NB4 (cell line): Measurements from ENCODE around the gene IL32.

Experiments
- DNase-seq: peaks from one replicate; pipeline ENCODE4 v3.0.0; 2010; ENCODE audit warnings: low read depth
- H3K4me3 ChIP-seq: one replicate; pipeline ENCODE4 v1.5.1; 2011; ENCODE audit warnings: mild to moderate bottlenecking, low read depth, low read length, moderate library complexity
- CTCF ChIP-seq: IDR thresholded peaks from one replicate; pipeline ENCODE4 v1.5.1; 2012; ENCODE audit warnings: low read depth, low read length
- MAX ChIP-seq: IDR thresholded peaks from 2 replicates; pipeline ENCODE4 v1.6.1; 2011; ENCODE audit warnings: low read depth, low read length
- MYC ChIP-seq: IDR thresholded peaks from 2 replicates; pipeline ENCODE4 v1.6.1; 2011; ENCODE audit warnings: low read depth, low read length
- POLR2A ChIP-seq: IDR thresholded peaks from 2 replicates; pipeline ENCODE4 v1.6.1; 2011; ENCODE audit warnings: mild to moderate bottlenecking; ENCODE audit not compliant: insufficient read length; ENCODE audit errors: extremely low read depth

Gene IL32

DNA sequence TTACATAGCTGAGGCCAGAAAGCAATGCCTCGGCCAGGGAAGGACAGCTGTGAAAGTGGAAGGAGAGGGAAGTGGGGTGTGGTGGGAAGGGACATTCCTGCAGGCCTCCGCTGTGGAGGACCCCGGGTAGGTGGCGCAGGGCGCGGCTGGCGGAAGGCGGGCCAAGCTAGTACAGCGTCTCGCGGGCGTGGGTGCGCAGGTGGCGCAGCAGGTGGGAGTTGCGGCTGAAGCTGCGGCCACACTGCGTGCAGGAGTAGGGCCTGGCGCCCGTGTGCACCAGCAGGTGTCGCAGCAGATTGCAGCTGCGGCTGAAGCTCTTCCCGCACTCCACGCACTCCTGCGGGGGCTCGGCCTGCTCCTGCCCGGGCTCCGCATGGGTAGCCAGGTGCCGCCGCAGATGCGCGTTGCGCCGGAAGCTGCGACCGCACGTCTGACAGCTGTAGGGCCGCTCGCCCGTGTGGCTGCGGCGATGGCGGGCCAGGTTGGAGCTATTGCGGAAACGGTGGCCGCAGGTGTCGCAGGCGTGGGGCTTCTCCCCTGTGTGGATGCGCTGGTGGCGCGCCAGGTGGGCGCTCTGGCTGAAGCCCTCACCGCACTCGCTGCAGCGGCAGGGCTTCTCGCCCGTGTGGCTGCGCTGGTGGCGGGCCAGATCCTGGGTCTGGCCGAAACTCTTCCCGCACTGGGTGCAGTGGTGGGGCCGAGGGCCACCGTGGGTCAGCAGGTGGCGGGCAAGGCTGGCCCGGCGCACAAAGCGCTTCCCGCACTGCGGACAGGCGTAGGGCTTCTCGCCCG lies 23.7 kb downstream of the IL32 start:
- TF ChIP-seq MAX (no peak), CTCF (no peak), POLR2A (no peak), MYC (no peak)
- H3K4me3 ChIP-seq: no peak overlapping the region
- no peak for DNase-seq

DNA sequence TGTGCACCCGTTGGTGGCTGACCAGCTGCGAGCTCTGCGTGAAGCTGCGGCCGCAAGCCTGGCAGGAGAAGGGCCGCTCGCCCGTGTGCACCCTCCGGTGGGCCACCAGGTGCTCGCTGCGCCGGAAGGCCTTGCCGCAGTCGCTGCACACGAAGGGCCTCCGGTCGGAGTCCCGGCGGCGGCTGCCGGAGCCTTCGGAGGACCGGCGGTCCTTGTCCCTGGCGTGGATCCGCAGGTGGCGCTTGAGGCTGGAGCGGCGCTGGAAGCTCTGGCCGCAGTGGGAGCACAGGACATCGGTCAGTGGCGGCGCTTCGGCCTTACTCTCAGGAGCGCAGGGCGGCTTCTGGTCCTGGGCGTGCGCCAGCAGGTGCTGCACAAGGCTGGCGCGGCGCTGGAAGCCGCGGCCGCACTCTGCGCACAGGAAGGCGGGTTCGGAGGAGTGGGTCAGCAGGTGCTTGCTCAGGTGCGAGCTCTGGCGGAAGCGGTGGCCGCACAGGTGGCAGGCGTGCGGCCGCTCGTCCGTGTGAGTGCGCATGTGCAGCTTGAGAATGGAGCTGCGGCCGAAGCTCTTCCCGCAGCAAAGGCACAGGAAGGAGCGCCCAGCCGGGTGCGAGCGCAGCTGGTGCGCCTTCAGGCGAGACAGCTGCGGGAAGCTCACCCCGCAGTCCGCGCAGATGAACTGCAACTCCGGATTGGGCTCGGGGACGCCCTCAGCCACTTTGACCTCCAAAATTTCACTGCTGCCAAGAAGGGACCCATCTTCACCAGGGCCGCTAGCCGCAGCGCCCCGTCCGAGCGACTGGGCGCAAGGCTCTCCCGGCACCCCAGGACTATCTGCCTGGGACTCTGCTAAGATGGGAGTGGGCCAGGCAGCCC lies 24.5 kb downstream of the IL32 start:
- DNase-seq: no peak
- TF ChIP-seq MAX (no peak), CTCF (no peak), MYC (no peak), POLR2A (no peak)

DNA sequence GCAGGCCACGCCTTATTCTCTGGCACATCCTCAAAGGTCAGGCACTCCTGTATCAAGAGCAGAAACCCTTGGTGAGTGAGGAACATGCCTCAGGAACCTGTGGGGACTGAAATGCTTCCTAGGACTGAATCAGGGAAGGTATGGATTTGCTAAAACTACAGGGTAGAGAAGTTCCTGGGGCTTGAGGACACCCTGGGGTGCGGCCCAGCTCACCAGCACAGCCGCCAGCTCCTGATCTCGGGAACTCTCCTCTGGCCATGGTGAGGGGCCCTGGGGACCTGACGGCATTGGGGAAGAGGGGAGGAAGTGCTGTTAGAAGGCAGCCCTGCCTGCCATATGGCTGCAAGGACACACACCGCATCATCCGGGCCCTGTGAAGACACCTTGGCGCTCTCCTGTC lies 26.1 kb downstream of the IL32 start:
- H3K4me3 ChIP-seq: no peak overlapping the region
- no peak for DNase-seq
- no peak for TF ChIP-seq CTCF
- no peak for TF ChIP-seq MYC
- TF ChIP-seq MAX: no peak
- no peak for TF ChIP-seq POLR2A

More for the DNA sequence above, 24.5 kb downstream of the IL32 start:
- no peak overlapping the region for H3K4me3 ChIP-seq

DNA sequence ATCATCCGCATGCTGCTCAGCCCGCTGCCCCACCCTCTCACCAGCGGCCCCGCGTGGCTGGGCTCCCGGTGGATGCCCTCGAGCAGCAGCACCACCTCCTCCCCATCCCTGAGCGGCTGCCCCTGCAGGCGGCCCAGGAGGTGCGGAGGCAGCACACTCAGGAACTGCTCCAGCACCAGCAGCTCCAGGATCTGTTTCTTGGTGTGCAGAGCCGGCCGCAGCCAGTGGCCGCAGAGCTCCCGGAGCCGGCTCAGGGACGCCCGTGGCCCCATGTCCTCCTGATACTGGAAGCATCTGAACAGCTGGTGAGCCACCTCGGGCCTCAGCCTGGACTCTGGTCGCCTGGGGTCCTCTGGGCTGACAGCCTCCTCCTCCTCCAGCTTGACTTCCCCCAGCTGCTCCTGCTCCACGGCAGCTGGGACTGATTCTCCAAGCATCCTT lies 27.1 kb downstream of the IL32 start:
- DNase-seq: no peak
- no peak overlapping the region for H3K4me3 ChIP-seq
- no peak for TF ChIP-seq MAX
- TF ChIP-seq MYC: no peak
- no peak for TF ChIP-seq CTCF
- no peak for TF ChIP-seq POLR2A

DNA sequence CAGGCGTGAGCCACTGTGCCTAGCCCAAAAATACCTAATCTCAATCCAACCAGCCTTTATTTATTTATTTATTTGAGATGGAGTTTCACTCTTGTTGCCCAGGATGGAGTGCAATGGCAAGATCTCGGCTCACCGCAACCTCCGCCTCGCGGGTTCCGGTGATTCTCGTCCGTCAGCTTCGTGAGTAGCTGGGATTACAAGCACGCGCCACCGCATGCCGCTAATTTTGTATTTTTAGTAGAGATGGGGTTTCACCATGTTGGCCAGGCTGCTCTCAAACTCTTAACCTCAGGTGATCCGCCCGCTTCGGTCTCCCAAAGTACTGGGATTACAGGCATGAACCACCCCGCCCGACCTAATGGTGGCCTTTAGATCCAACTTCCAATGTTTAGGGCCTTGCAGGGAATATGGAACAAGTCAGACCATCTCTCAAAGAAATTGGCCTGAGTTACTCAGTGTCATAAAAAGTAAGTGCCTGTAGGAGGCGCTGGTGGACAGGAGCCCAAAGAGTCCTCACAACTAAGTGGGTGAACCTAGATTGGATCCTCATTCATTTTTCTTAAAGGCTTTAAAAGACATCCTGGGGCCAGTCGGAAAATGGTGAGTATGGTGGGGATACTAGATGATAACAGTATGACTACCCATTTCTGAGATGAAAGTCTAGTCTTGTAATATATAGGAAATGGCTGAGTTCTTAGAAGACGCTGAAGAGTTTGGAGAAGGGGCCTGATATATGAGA lies 29.0 kb downstream of the IL32 start:
- TF ChIP-seq MYC (no peak), CTCF (peak; percentile 67)
- DNase-seq: peak; percentile 75
- no peak overlapping the region for H3K4me3 ChIP-seq
